Epidermal melanocyte (primary cell): Measurements from ENCODE around the gene JOSD1.

Experiments
- DNase-seq: peaks from one replicate; pipeline ENCODE4 v3.0.0; 2011; ENCODE audit warnings: low spot score; ENCODE audit not compliant: insufficient read length

Gene JOSD1

GRCh38 chr22:38700789-38701628 is at the start of gene JOSD1:
Gene JOSD1 (minus strand): TSS chr22:38700943. CDS start chr22:38699987, 956 bp downstream.
- peak; percentile 63 for DNase-seq

- no peak for DNase-seq
These were observed 49.4 kb upstream of the JOSD1 start for GRCh38 chr22:38750104-38750503.

DNA sequence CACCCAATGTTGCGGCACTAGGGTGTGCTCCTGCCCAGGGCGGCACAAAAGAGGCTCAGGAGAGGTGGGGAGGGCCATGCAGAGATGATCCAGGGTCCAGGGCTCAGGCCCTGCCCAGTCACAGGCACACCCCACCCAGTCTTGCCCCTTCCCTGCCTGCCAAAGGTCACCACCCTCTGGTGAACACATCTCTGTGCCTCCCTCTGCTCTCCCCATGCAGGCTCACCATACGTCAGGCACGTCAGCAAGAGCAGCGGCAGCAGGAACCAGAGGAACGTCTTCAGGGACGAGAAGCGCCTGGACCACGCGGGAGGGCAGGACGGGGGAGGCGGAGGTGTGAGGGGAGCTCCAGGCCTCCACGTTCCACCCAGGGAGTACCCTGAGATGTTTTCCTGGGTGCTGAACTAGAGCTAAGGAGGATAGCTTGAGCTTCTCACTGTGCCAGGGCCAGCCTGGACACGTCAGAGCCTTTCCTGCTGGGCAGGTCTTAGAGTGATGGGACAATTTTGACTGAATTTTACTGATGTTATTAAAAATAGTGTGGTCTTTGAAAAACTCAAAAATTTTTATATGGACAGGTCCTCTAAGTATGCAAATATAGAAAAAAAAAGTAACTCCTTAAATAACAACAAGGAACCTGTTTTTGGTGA is 47.9 kb upstream of the JOSD1 start:
- DNase-seq, result no peak

DNA sequence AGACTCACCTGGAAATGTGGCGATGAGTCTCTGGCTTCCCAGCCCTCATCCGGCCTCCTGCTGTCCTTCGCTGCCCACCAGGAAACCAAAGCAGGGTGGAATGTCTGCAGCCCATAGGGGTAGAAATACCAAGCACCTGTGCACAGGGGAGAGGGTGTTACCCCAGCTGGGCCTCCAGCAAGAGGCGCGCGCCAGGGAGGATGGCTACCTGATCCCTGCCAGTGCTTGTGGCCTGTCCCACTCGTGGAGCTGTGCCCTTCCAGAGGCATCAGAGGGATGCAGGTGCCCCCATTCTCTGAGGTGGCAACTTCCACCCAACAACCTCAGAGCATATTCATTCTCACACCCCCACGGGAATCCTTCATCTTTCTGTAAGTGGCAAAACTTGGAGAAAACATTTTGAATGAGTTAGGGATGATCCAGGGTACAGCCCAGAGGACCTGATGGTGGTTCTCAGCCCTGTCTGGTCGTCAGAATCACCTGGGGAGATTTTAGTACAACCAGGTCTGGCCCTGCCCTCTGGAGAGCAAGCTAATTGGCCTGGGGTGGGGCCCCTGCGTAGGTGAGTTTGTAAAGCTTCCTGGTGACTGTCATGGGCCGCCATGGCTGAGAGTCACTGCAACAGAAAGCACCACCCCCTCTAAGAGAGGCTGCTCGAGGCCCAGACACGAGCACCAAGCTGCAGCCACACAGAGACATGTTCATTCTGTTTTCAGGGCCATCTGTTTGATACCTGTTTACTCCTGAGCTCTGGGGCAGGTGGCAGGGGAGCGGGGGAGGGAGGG is 45.1 kb upstream of the JOSD1 start:
- DNase-seq, result no peak

- no peak for DNase-seq
These were observed 44.2 kb upstream of the JOSD1 start for GRCh38 chr22:38744981-38745380.

DNA sequence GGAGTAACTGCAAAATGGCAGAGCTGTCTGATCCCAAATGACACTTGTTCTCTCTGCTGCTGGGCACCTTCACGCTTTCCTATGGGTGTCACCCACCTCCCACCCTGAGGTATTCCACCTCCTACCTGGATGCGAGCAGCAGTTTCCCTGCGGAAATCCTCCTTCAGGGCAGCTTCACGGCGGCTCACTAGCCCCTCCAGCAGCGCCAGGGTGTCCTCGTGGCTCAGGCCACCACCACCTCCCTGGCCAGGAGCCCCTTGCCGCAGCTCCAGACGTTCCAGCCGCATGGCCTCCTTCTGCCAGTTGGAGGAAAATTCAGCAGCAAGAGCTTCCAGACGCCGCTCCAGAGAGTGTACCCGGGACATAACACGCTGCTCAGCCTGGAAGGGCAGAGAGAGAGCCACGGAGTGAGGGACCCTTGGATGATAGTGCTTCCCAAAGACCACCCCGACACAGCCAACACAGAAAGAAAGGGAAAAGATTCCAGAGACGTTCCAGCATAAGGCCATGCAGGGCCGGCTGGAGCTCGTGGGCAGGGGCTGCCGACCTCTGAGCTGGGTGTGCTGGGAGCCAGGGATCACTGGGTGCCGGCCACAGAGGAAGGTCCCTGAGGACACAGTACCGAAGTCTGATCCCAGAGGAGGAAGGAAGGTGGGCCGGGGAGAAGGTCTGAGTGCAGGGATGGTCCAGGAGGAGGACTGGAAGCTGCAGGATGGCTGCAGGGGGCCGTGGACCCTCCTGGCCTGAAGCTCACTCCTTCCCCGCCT is 41.6 kb upstream of the JOSD1 start:
- no peak for DNase-seq

- DNase-seq, result no peak
These were observed 40.8 kb upstream of the JOSD1 start for GRCh38 chr22:38741576-38741975.

GRCh38 chr22:38741166-38741565 is 40.4 kb upstream of the JOSD1 start:
- DNase-seq, result no peak

GRCh38 chr22:38740754-38741153 is 40.0 kb upstream of the JOSD1 start:
- no peak for DNase-seq

GRCh38 chr22:38740116-38740723 is 39.5 kb upstream of the JOSD1 start:
- DNase-seq, result no peak

DNA sequence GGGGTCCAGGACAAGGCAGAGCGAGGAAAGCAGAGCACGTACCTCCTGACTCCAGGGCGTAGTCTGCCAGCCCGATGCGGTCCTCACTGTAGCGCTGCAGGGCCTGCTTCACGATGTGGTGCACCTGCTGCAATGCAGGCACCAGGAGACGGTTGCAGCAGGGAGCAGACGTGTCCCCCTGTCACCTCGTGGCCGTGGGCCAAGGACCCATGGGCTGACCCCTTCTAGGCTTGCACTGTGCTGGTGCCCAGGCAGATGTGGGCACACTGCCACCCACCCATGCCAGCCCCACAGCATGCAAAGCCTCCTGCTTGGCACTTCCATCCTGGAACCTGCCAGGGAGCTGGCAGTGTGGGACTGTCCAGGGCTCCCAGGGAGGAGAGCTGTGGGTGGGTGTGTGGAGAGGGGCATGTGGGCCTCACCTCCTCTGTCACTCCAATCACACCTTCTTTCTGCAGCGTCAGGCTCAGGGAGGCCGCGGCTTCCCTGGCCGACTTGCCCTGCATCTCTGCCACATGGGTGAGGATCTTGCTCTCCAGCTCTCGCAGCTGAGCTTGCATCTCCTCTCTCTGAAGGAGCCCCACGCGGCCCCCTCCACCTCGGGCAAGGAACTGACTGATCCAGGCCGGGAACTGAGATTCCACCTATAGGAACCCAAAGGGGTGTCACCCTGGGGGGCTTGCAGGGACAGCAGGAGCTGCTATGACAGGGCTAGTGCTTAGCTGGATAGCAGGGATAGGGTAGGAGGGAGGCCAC is 38.7 kb upstream of the JOSD1 start:
- DNase-seq, result no peak

DNA sequence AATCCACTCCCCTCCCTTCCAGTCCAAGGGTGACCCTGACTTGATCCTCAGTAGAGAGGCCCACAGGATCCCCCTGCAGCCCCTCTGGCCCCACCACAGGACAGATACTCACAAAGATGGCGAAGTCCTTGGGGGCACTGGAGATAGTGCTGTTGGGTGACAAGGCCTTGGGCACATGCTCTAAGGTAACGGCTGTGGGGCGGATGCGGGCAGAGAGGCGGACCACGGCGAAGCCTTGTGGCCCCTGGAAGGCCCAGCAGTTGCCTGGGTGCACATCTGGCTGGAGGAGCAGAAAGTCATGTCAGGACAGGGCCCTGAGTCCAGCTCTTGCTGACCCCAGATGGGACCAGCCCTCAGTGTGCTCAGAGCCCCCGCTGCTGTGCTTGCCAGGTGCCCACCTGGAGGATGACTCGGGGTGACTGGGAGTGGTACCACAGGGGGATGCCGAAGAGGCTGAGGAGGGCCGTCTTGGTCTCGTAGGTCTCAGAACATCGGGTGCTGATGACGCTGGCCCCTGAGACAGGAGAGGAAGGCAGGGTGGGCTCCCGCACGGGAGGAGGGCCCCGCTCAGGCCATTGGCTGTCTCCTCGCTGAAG is 37.8 kb upstream of the JOSD1 start:
- no peak for DNase-seq

DNA sequence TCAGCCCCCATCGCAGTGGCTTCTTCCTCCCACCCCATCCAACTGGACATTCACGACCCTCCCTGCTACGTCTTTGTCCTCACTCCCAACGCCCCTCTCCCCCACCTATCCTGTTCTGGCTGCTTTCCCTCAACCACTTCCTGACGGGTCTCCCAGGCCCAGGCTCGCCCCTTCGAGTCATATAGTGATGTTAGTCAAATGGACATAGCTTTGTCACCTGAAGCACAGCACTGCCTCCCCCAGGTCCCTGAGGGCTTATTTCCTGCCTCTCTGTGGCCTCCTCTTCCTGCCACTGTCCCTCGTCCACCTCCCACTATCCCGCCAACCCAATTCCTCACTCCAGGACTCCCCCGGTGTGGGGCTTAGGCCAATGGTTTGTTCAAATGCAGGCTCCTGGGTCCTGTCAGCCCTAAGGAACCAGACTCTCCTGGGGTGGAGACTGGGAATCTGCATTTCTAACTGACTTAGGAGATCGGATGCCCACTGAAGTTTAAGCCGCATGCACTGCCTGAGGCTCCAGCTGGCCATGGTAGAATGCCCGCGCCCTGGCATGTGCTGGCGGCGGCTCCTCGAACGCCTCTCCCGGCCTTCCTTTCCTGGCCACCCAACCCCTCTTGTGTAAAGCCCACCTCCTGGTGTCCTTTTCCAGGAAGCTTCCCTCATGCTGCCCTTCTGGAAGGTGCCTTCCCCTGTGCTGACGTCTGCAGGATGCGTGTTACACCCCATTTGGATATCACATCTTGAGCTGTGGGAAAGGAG is 36.7 kb upstream of the JOSD1 start:
- no peak for DNase-seq

DNA sequence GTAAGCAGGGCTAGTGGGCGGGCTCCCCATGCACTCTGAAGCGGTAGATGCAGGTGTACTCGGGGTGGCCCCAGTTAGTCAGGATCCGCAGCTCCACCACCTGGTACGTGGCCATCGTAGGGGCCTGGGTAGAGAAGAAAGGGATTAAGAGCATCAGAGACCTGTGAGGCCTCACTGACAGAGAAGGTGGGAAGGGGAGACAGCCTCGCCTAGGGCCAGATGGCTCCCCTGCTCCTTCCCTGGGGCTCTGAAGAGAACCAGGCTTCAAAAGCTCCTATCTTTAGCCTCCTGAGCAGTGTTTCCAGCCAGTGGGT is 35.5 kb upstream of the JOSD1 start:
- DNase-seq, result no peak

DNA sequence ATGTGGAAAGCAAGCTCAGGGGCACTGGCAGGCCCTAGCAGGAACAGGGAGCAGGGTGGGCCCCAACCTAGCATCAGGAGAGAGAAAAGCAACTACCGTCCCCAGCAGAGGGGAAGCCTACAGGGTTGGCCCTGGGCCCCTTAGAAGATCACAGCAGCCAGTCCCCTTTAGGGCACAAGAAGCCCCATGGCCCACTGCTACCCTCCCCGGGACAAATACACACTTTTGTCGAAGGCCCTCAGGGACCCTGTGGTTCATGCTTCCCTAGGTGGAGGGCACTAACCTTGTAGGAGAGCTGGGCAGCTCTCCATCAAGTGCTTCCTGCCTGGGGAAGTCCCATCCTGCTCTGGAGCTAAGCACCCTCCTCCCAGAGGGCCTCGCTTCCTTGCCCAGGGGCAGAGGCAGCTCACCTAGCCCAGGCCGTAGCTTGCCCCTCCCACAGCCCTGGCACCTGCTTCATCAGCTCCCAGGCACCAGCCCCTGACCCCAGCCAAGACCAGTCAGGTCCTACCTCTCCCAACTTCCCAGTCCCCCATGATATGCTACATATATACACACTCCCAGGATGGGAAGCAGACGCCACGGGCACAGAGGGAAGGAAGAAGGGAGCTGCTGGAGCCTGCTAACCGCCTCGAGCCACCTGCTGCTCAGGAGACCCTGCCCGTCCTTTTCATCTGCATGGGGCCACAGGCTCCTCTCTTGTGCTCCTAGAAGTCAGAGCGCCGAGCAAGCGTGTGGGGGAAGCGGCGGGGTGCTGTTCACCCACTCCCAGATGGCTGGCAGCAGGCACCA is 34.9 kb upstream of the JOSD1 start:
- no peak for DNase-seq

DNA sequence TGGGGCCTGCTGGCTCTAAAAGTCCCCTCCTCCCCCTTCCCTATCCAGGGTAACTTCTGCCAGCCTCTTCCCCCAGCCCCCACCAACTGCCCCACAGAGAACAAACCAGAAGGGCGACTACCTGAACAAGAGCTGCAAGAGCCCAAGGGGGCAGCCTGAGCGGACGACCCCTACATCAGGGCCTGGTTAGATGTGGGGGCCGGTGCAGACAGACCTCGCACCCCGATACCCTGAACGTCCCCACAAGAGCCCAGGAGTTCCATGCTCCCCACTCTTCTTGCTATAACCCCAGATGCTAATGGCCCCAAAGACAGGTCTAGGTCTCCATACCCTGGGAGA is 34.4 kb upstream of the JOSD1 start:
- DNase-seq, result no peak

DNA sequence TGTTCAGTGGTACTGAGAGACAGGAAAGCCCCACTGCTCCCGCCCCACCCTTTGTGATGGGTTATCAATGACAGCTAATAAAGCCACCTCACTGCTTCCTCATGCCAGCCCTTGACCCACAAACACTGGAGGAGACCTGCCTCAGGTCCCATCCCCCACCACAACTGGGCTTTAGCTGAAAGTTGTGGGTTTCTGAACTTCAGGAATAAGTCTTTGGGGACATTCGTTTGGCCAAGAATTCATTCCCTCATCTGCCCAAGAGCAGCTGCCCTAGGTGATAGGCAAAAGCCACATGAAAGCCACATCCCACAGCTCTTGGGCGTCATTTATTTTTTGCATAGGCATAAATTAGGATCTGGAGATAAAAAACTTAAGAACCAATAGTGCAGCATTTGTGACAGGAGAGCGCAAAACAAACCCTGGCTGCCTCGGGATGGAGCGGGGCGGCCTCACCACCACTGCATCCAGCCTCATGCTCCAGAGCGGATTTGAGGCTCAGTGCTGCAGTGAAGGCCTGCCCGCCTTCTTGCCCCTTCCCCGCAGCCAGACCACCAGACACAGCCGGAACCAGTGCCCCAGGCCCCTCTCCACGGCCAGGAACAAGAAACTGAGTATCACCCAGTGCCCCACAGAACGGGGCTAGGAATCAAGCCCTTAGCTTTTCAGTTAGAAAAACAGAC is 33.8 kb upstream of the JOSD1 start:
- no peak for DNase-seq
